Astrocyte (in vitro differentiated cells and primary cell): ENCODE results near the gene CTIF. TPM values are rescaled to one million over a fixed set of nuclear protein-coding genes. Genes with fewer than 3 reads are reported as not detected.

Source experiments
- DNase-seq: peaks from one replicate; pipeline ENCODE4 v3.0.0-alpha.2; 2010; ENCODE audit warnings: low read depth
- FAIRE-seq: peaks from 2 replicates; lab custom pipeline; 2011; peaks lifted over from hg19 to GRCh38; lab: Jason Lieb, UNC
- H2AFZ ChIP-seq: 2 replicates; pipeline ENCODE4 v1.6.0; 2012; ENCODE audit warnings: low read depth, low read length, inconsistent platforms
- H3K27ac ChIP-seq: 2 replicates; pipeline ENCODE4 v1.5.1; 2011; ENCODE audit warnings: low read depth, low read length, inconsistent platforms
- H3K27me3 ChIP-seq: 2 replicates; pipeline ENCODE4 v1.6.0; 2011; ENCODE audit warnings: low read length, inconsistent platforms; ENCODE audit not compliant: insufficient read depth
- H3K36me3 ChIP-seq: 2 replicates; pipeline ENCODE4 v1.5.1; 2011; ENCODE audit warnings: low read length, inconsistent platforms; ENCODE audit not compliant: insufficient read depth
- H3K4me1 ChIP-seq: 2 replicates; pipeline ENCODE4 v1.5.1; 2011; ENCODE audit warnings: low read length, inconsistent platforms; ENCODE audit not compliant: insufficient read depth
- H3K4me2 ChIP-seq: 2 replicates; pipeline ENCODE4 v1.6.0; 2012; ENCODE audit warnings: low read length, inconsistent platforms
- H3K4me3 ChIP-seq: 2 replicates; pipeline ENCODE4 v1.5.1; 2011; ENCODE audit warnings: low read depth, mild to moderate bottlenecking, low read length, inconsistent platforms; ENCODE audit not compliant: insufficient read depth
- H3K79me2 ChIP-seq: 2 replicates; pipeline ENCODE4 v1.6.0; 2012; ENCODE audit warnings: mild to moderate bottlenecking, low read length, inconsistent platforms; ENCODE audit not compliant: insufficient read depth
- H3K9ac ChIP-seq: 2 replicates; pipeline ENCODE4 v1.6.0; 2012; ENCODE audit warnings: mild to moderate bottlenecking, low read length, inconsistent platforms
- H3K9me3 ChIP-seq: 2 replicates; pipeline ENCODE4 v1.5.1; 2012; ENCODE audit warnings: low read depth, mild to moderate bottlenecking, low read length, inconsistent platforms; ENCODE audit not compliant: insufficient read depth
- H4K20me1 ChIP-seq: 2 replicates; pipeline ENCODE4 v1.6.0; 2012; ENCODE audit warnings: low read length, inconsistent platforms; ENCODE audit not compliant: insufficient read depth
- H3K27ac Mint-ChIP-seq: one replicate; pipeline ENCODE4 v1.8.0; 2021; ENCODE audit warnings: mild to moderate bottlenecking, mixed read lengths; ENCODE audit not compliant: unreplicated experiment
- H3K27me3 Mint-ChIP-seq: one replicate; pipeline ENCODE4 v1.8.0; 2021; ENCODE audit warnings: low read depth, mixed read lengths; ENCODE audit not compliant: unreplicated experiment
- H3K36me3 Mint-ChIP-seq: one replicate; pipeline ENCODE4 v1.8.0; 2021; ENCODE audit warnings: low read depth, mixed read lengths; ENCODE audit not compliant: unreplicated experiment
- H3K4me1 Mint-ChIP-seq: one replicate; pipeline ENCODE4 v1.8.0; 2021; ENCODE audit warnings: low read depth, mixed read lengths; ENCODE audit not compliant: unreplicated experiment
- H3K4me3 Mint-ChIP-seq: one replicate; pipeline ENCODE4 v1.8.0; 2021; ENCODE audit warnings: mild to moderate bottlenecking, moderate library complexity, mixed read lengths; ENCODE audit not compliant: unreplicated experiment
- H3K9me3 Mint-ChIP-seq: one replicate; pipeline ENCODE4 v1.8.0; 2021; ENCODE audit warnings: mild to moderate bottlenecking, mixed read lengths; ENCODE audit not compliant: unreplicated experiment
- CTCF ChIP-seq: IDR thresholded peaks from 2 replicates; pipeline ENCODE4 v1.5.1; 2011; ENCODE audit warnings: low read depth, mild to moderate bottlenecking, inconsistent platforms, low read length, moderate library complexity; ENCODE audit not compliant: insufficient read depth
- EZH2 ChIP-seq: IDR thresholded peaks from 2 replicates; pipeline ENCODE4 v1.6.1; 2012; ENCODE audit warnings: mild to moderate bottlenecking, low read length, inconsistent platforms; ENCODE audit not compliant: insufficient read depth
- total RNA-seq: library from RNA; stranded (reverse); gene quantifications from 2 replicates; pipeline ENCODE4 v1.2.1, GENCODE V29; 2021

CTIF gene
- total RNA-seq, 1 donor from 2014 or later: 101 TPM

- H3K9ac ChIP-seq: no peak overlapping the region
- no peaks in the 10 kb centered on the region for H4K20me1 ChIP-seq
- no peak overlapping the region for H3K27ac ChIP-seq
- TF ChIP-seq EZH2: no peak
- no peak for TF ChIP-seq CTCF
- FAIRE-seq (no peak), DNase-seq (no peak)
- H3K4me3 ChIP-seq: no peak overlapping the region
- H3K4me2 ChIP-seq: no peak overlapping the region
- H2AFZ ChIP-seq: no peak overlapping the region
- no peaks in the 10 kb centered on the region for H3K79me2 ChIP-seq
- Mint-ChIP-seq H3K9me3 (no peaks in the 10 kb centered on the region), H3K27ac (no peak overlapping the region), H3K27me3 (no peaks in the 10 kb centered on the region), H3K4me1 (peaks cover 26% of the 10 kb centered on the region), H3K4me3 (no peak overlapping the region), H3K36me3 (peaks cover 8% of the 10 kb centered on the region)
- H3K36me3 ChIP-seq: peaks cover 5% of the 10 kb centered on the region
- H3K4me1 ChIP-seq: peaks cover 33% of the 10 kb centered on the region
- peaks cover 3% of the 10 kb centered on the region for H3K9me3 ChIP-seq
- no peaks in the 10 kb centered on the region for H3K27me3 ChIP-seq
Observed at GRCh38 chr18:48866856-48867255, 328.0 kb downstream of the CTIF start.

GRCh38 chr18:48867978-48868377 lies 329.1 kb downstream of the CTIF start:
- Histone ChIP-seq H3K27me3 (no peaks in the 10 kb centered on the region), H3K36me3 (peaks cover 5% of the 10 kb centered on the region), H3K4me1 (peaks cover 33% of the 10 kb centered on the region), H4K20me1 (no peaks in the 10 kb centered on the region), H3K27ac (no peak overlapping the region), H3K4me2 (no peak overlapping the region), H2AFZ (no peak overlapping the region), H3K4me3 (no peak overlapping the region), H3K79me2 (no peaks in the 10 kb centered on the region), H3K9ac (no peak overlapping the region), H3K9me3 (peaks cover 3% of the 10 kb centered on the region)
- Mint-ChIP-seq H3K27ac (no peak overlapping the region), H3K4me3 (no peak overlapping the region), H3K36me3 (peaks cover 8% of the 10 kb centered on the region), H3K27me3 (no peaks in the 10 kb centered on the region), H3K9me3 (no peaks in the 10 kb centered on the region), H3K4me1 (peaks cover 35% of the 10 kb centered on the region)
- no peak for TF ChIP-seq EZH2
- no peak for TF ChIP-seq CTCF
- FAIRE-seq (no peak), DNase-seq (no peak)
